HG02870 (cell line): ENCODE results near the gene C1QC.

ENCODE experiments used
- ATAC-seq: cut with Tn5 transposase; IDR thresholded peaks from one replicate; pipeline ENCODE4 v1.9.1; 2021; ENCODE audit warnings: mild to moderate bottlenecking, moderate library complexity; ENCODE audit not compliant: unreplicated experiment

Gene C1QC

GRCh38 chr1:22677931-22678896, 34.8 kb downstream of the C1QC start:
- no peak for ATAC-seq

- no peak for ATAC-seq
Observed at GRCh38 chr1:22680726-22681125, 37.3 kb downstream of the C1QC start.

GRCh38 chr1:22681556-22682276, 38.3 kb downstream of the C1QC start:
- ATAC-seq = no peak

GRCh38 chr1:22683547-22683946, 40.1 kb downstream of the C1QC start:
- no peak for ATAC-seq

GRCh38 chr1:22685591-22686059, 42.2 kb downstream of the C1QC start:
- ATAC-seq = no peak

GRCh38 chr1:22687191-22687590, 43.8 kb downstream of the C1QC start:
- ATAC-seq = no peak

GRCh38 chr1:22688466-22688865, 45.0 kb downstream of the C1QC start:
- no peak for ATAC-seq

- ATAC-seq = no peak
Observed at GRCh38 chr1:22689505-22689904, 46.1 kb downstream of the C1QC start.

GRCh38 chr1:22691031-22691753, 47.8 kb downstream of the C1QC start:
- no peak for ATAC-seq

GRCh38 chr1:22694172-22694571, 50.7 kb downstream of the C1QC start:
- ATAC-seq = no peak

GRCh38 chr1:22696610-22697009, 53.2 kb downstream of the C1QC start:
- no peak for ATAC-seq
